Caki2 (cell line): Measurements from ENCODE around the gene VWA1. TPM values are rescaled to one million over a fixed set of nuclear protein-coding genes. Genes with fewer than 3 reads are reported as not detected.
A peak's percentile ranks its signal among the peaks of the same experiment; 100 is the strongest.
"Not testable (repeated sequence)": the region's sequence is repeated elsewhere in the genome, so short reads cannot be mapped to it uniquely, and the experiment has no call there.

Source experiments
- DNase-seq: peaks from one replicate; pipeline ENCODE4 v3.0.0-alpha.2; 2015; ENCODE audit warnings: low read depth
- in situ Hi-C: cut with HindIII; loops from 2 replicates; pipeline ENCODE4 v1.10.0; 2016; ENCODE audit warnings: low sequenced_read_pairs, low pct_unique_long_range_greater_than_20kb, mixed read lengths
- total RNA-seq: library from RNA; depleted of rRNA; stranded (reverse); fragments of >200 nt; shearing (Covaris generic); gene quantifications from 2 replicates; pipeline ENCODE4 v1.2.3, GENCODE V29; 2014; ENCODE audit warnings: low replicate concordance

Gene VWA1
- total RNA-seq, 1 experiment from 2014 or later = 47.0 TPM

- DNase-seq = no peak
- in situ Hi-C loops = no loop called here
Observed at GRCh38 chr1:1401457-1402010, 34.0 kb upstream of the VWA1 start.

DNA sequence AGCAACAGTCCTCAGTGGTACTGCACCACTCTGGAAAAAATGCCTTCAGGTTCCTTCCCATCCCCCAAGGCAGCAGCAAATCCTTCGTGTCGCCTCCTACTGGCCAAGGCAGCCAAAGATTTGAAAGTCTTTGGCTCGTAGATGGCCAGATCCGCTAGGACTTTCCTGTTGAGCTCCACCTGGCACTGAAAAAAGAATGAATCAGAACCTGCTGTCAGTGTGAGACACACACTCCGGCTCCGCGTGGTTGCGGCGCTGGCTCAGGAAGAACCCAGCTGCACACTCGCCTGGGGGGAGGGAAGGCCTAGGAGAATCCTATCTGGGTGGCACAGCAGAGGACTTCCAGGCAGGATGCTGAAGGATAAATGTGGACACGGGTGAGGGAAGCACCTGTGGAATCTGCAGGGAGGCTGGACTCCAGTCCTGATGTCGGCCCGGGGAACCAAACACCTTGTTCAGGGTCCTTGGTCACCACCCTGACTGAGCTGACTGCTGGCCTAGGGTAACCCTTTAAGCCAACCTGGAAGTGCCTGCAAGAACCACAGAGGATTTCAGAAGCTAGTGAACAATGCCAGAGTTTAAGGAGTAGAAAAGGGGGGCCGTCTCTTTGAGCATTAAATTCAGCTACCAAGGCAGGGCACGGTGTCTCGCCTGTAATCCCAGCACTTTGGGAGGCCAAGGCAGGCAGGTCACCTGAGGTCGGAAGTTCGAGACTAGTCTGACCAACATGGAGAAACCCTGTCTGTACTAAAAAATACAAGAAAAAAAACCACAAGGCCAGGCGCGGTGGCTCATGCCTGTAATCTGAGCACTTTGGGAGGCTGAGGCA lies 33.2 kb upstream of the VWA1 start:
- DNase-seq = peak; percentile 44
- in situ Hi-C loops = no loop called here

- DNase-seq, in situ Hi-C loops: not testable (repeated sequence)
Observed at GRCh38 chr1:1402901-1403392, 32.5 kb upstream of the VWA1 start.

DNA sequence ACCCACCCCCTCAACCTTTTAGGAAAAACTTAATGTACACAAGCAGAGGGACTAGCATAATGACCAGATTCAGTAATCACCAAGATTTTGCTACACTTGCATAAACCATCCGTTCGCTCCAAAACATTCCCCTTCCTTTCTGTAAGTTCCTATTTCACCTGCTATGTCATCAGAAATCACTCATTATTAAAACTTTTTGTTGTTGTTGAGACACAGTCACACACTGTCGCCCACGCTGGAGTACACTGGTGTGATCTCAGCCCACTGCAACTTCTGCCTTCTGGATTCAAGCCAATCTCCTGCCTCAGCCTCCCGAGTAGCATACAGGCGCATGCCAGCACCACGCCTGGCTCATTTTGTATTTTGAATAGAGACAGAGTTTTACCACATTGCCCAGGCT lies 31.8 kb upstream of the VWA1 start:
- in situ Hi-C loops = no loop called here
- DNase-seq = no peak

- in situ Hi-C loops = no loop called here
- no peak for DNase-seq
Observed at GRCh38 chr1:1406101-1406820, 29.2 kb upstream of the VWA1 start.

- peak; percentile 76 for DNase-seq
- in situ Hi-C loops = no loop called here
Observed at GRCh38 chr1:1406821-1407635, 28.5 kb upstream of the VWA1 start, which contains the start of gene MRPL20. TSS of gene MRPL20 (minus strand) at chr1:1407293. CDS start at chr1:1407217, 76 bp downstream.

DNA sequence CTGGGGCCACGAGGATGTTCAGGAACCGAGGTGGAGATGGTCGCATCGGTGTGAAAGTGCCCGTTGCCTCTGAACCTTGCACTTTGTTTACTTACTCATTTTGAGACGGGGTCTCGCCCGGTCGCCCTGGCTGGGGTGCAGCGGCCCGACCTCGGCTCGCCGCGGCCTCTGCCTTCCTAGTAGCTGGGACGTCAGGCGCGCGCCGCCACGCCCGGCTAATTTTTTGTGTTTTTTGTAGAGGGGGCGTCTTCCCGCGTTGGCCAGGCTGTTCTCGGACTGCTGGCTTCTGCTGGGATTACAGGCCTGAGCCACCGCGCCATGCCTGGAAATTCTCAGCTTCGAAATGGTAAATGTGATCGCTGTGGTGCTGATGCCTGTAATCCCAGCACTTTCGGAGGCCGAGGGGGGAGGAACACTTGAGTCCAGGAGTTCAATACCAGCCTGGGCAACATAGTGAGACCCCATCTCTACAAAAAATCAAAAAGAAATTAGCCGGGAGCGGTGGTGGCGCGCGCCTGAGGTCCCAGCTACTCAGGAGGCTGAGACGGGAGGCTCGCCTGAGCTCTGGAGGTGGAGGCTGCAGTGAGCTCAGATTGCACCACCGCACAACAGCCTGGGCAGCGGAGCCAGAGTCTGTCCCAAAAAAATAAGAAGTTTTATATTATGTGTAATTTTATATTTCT lies 27.7 kb upstream of the VWA1 start:
- peak; percentile 63 for DNase-seq
- in situ Hi-C loops = no loop called here

- in situ Hi-C loops, DNase-seq: not testable (repeated sequence)
Observed at GRCh38 chr1:1410238-1410637, 25.3 kb upstream of the VWA1 start.

DNA sequence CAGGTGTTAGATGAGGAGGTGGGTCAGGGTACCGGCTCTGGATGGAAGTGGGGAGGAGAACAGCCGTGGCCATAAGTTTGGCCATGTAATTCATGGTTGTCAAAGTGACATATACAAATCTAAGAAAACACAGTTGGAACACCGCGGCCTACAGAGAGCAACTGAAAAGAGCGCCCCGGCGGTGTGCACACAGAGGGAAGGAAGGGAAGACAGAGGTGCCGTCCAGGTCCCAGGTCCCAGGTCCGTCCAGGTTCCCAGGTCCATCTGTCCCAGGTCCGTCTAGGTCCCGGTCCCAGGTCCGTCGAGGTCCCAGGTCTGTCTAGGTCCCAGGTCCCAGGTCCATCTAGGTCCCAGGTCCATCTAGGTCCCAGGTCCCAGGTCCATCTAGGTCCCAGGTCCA lies 23.9 kb upstream of the VWA1 start:
- no peak for DNase-seq
- in situ Hi-C loops = no loop called here

DNA sequence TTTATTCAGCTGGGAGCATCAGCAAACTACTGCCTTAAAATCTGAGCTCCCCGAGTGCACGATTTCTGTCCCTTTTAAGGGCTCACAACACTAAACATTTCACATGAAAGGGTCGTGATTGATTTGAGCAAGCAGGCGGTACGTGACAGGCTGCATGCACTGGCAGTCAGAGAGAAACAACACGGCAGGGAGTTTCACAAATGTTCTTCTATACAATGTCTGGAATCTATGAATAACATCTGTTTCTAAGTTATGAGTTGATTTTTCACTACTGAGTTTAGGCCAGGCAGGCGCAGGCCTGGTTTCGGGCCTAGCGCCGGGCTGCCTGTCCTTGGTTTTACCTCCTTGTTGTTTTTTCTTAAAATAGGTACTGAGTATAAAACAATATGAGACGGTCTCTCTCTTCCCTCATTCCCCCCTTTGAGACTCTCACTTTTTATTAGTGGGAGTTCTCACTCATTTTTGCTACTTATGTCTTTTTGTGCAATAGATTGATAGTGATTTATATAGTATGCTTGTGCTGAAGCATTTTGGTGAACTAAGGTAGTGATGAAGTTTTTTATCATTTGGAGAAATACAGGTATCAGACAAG lies 23.1 kb upstream of the VWA1 start:
- in situ Hi-C loops = not testable (repeated sequence)

GRCh38 chr1:1415751-1416150 lies 19.7 kb upstream of the VWA1 start:
- in situ Hi-C loops = no loop called here
- no peak for DNase-seq

More for the DNA sequence above, 23.1 kb upstream of the VWA1 start:
- DNase-seq = not testable (repeated sequence)

- in situ Hi-C loops = not testable (repeated sequence)
Observed at GRCh38 chr1:1417396-1417795, 18.1 kb upstream of the VWA1 start.

DNA sequence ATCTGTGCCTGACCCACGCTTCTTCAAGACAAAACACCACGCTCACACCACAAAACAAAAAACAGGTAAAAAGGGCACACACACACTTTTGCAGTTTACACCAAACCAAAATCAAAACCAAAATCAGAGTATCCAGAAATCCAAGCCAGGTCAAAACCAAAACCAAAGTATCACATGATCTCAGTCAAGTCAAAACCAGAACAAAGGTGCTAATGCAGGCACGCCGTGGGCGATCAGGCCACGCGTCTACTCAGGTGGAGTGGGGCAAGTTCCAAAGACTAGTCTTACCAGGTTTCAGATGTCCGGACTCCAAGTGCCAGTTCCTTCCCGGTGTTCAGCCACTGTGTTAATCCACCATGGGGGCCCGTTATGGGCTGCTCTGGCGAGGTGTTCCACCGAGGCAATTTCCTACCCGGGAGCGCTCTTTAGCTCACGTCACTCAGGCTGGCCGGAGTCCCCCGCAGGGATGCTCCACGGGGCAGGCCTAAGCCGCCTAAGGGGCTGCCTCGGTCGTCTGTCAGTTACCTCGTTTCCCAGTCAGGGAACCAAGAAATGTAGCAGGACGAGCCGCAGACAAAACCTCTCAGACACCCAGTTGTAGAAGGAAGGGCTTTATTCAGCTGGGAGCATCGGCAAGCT lies 17.5 kb upstream of the VWA1 start:
- in situ Hi-C loops, DNase-seq: not testable (repeated sequence)

More at GRCh38 chr1:1417396-1417795, 18.1 kb upstream of the VWA1 start:
- DNase-seq = not testable (repeated sequence)

DNA sequence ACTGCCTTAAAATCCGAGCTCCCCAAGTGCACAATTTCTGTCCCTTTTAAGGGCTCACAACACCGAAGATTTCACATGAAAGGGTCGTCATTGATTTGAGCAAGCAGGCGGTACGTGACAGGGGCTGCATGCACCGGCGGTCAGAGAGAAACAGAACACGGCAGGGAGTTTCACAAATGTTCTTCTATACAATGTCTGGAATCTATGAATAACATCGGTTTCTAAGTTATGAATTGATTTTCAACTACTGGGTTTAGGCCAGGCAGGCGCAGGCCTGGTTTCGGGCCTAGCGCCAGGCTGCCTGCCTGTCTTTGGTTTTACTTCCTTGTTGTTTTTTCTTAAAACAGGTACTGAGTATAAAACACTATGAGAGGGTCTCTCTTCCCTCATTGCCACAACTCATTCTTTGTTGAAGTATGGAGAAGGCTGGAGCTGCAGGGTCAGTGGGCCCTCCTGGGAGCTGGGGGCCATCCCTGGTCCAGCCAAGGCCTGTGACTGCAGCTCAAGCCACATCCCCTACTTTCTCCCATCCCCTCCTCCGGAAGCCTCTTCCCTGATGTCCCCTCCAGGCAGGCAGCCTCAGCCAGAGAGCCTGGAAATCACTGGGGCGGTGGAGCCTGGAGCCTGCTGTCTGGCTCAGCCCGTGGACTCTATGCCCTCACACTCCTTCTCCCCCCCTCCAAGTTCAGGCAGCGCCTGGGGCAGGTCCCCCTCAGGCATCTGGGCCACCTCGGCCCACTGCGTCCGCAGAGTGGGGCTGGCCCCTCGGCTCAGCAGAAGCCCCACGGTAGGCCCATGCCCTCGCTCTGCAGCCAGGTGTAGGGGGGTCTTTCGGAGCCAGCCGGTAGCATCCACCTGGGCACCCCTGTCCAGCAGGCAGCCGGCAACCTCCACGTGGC lies 16.8 kb upstream of the VWA1 start:
- DNase-seq = no peak
- in situ Hi-C loops = no loop called here

DNA sequence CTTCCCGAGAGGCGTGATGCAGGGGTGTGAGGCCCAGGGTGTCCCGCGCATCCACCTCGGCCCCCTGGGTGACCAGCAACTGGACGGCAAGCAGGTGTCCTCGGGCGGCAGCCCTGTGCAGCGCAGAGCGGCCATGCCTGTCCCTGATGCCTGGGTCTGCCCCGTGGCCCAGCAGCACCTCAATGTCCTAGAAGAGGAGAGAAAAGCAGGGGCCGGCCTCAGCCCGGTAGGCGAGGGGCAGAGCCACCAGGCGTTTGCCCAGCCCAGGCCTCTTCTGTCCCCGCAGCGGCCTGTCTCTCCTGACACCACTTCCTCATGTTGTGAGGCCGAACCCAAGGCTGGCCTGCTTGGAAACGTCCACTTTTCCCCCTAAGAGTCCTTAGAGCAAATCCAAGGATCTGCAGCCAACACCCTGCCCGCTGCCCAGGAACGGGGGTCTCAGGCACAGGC lies 16.1 kb upstream of the VWA1 start:
- no peak for DNase-seq

More for the DNA sequence above, 16.1 kb upstream of the VWA1 start:
- in situ Hi-C loops = no loop called here
